Smooth muscle cell (in vitro differentiated cells): ENCODE results near the gene TNF. TPM values are rescaled to one million over a fixed set of nuclear protein-coding genes. Genes with fewer than 3 reads are reported as not detected.

ENCODE experiments used
- DNase-seq: peaks from one replicate; lab custom pipeline; 2025; ENCODE audit not compliant: unreplicated experiment; lab: John Stamatoyannopoulos, UW
- H2AFZ ChIP-seq: fragments of 200-600 bp; sonication (generic); 2 replicates; pipeline ENCODE4 v1.6.0; 2016; ENCODE audit warnings: antibody characterized with exemption, low read depth, mild to moderate bottlenecking
- H3F3A ChIP-seq: fragments of 200-600 bp; sonication (generic); 2 replicates; pipeline ENCODE4 v1.6.0; 2017; ENCODE audit warnings: antibody characterized with exemption, low read depth
- H3K27ac ChIP-seq: fragments of 200-600 bp; sonication (generic); 2 replicates; pipeline ENCODE4 v1.5.1; 2016; ENCODE audit warnings: low read depth, mild to moderate bottlenecking
- H3K27me3 ChIP-seq: fragments of 200-600 bp; sonication (generic); 2 replicates; pipeline ENCODE4 v1.6.1; 2016; ENCODE audit warnings: low read depth, mild to moderate bottlenecking
- H3K36me3 ChIP-seq: fragments of 200-600 bp; sonication (generic); 2 replicates; pipeline ENCODE4 v1.5.1; 2016; ENCODE audit warnings: low read depth
- H3K4me1 ChIP-seq: fragments of 200-600 bp; sonication (generic); 2 replicates; pipeline ENCODE4 v1.5.1; 2016; ENCODE audit warnings: low read depth
- H3K4me2 ChIP-seq: fragments of 200-600 bp; sonication (generic); 2 replicates; pipeline ENCODE4 v1.6.0; 2016; ENCODE audit warnings: mild to moderate bottlenecking
- H3K4me3 ChIP-seq: fragments of 200-600 bp; sonication (generic); 2 replicates; pipeline ENCODE4 v1.5.1; 2016; ENCODE audit warnings: mild to moderate bottlenecking
- H3K79me2 ChIP-seq: fragments of 200-600 bp; sonication (generic); 2 replicates; pipeline ENCODE4 v1.6.0; 2016; ENCODE audit warnings: low read depth, mild to moderate bottlenecking
- H3K9ac ChIP-seq: fragments of 200-600 bp; sonication (generic); 2 replicates; pipeline ENCODE4 v1.6.0; 2016; ENCODE audit warnings: low read depth
- H3K9me3 ChIP-seq: fragments of 200-600 bp; sonication (generic); replicated peaks from 2 replicates; pipeline ENCODE4 v1.5.1; 2016; ENCODE audit warnings: low read depth
- H4K20me1 ChIP-seq: fragments of 200-600 bp; sonication (generic); 2 replicates; pipeline ENCODE4 v1.6.0; 2016; ENCODE audit warnings: low read depth
- WGBS: methylation state at CpG from one replicate; pipeline ENCODE4 v1.1.7; 2016; ENCODE audit warnings: low lambda C conversion rate; 5-methylcytosine and 5-hydroxymethylcytosine counted together
- polyA plus RNA-seq: library from polyadenylated mRNA; unstranded; fragments of >200 nt; fragmentation: Nextera tagmentation; extraction: Ambion mirVana; gene quantifications from 2 replicates; pipeline ENCODE4 v1.2.1, GENCODE V29; 2016
- total RNA-seq: library from RNA; depleted of rRNA; stranded (reverse); fragments of >200 nt; gene quantifications from 2 replicates; pipeline ENCODE4 v1.2.3, GENCODE V29; 2014
- TF ChIP-seq, protein P1 (sequence below): fragments of 200-600 bp; sonication (generic); IDR thresholded peaks from 2 replicates; pipeline ENCODE4 v1.5.1; 2017; ENCODE audit warnings: borderline replicate concordance, mild to moderate bottlenecking, antibody characterized with exemption; ENCODE audit not compliant: insufficient read depth, poor library complexity, severe bottlenecking

Gene TNF
- total and polyA plus RNA-seq, 2 experiments from 2014 or later = 0.94 to 1.5 TPM

DNA sequence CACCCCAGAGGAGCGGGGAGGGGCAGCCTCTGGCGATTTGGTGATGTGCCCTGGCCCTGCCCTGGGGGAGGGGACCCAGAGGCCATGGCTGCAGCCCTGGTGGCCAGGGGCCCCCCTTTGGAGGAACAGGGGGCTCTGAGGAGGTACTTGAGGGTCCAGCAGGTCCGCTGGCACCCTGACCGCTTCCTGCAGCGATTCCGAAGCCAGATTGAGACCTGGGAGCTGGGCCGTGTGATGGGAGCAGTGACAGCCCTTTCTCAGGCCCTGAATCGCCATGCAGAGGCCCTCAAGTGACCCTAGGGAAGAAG, 17.1 kb upstream of the TNF start:
- Histone ChIP-seq H3K9ac (no peak overlapping the region), H3K27me3 (no peaks in the 10 kb centered on the region), H3K36me3 (no peaks in the 10 kb centered on the region), H2AFZ (no peak overlapping the region), H3K9me3 (no peaks in the 10 kb centered on the region), H3K4me3 (no peak overlapping the region), H3K79me2 (peaks cover 16% of the 10 kb centered on the region), H3F3A (peaks cover 16% of the 10 kb centered on the region), H3K4me2 (no peak overlapping the region), H3K4me1 (peaks cover 6% of the 10 kb centered on the region), H3K27ac (peak overlapping the region; percentile 89), H4K20me1 (no peaks in the 10 kb centered on the region)
- WGBS = 96% methylated on average over 8 of the region's 8 CpGs
- TF ChIP-seq, protein P1, sequence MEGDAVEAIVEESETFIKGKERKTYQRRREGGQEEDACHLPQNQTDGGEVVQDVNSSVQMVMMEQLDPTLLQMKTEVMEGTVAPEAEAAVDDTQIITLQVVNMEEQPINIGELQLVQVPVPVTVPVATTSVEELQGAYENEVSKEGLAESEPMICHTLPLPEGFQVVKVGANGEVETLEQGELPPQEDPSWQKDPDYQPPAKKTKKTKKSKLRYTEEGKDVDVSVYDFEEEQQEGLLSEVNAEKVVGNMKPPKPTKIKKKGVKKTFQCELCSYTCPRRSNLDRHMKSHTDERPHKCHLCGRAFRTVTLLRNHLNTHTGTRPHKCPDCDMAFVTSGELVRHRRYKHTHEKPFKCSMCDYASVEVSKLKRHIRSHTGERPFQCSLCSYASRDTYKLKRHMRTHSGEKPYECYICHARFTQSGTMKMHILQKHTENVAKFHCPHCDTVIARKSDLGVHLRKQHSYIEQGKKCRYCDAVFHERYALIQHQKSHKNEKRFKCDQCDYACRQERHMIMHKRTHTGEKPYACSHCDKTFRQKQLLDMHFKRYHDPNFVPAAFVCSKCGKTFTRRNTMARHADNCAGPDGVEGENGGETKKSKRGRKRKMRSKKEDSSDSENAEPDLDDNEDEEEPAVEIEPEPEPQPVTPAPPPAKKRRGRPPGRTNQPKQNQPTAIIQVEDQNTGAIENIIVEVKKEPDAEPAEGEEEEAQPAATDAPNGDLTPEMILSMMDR = no peak
- DNase-seq = no peak

DNA sequence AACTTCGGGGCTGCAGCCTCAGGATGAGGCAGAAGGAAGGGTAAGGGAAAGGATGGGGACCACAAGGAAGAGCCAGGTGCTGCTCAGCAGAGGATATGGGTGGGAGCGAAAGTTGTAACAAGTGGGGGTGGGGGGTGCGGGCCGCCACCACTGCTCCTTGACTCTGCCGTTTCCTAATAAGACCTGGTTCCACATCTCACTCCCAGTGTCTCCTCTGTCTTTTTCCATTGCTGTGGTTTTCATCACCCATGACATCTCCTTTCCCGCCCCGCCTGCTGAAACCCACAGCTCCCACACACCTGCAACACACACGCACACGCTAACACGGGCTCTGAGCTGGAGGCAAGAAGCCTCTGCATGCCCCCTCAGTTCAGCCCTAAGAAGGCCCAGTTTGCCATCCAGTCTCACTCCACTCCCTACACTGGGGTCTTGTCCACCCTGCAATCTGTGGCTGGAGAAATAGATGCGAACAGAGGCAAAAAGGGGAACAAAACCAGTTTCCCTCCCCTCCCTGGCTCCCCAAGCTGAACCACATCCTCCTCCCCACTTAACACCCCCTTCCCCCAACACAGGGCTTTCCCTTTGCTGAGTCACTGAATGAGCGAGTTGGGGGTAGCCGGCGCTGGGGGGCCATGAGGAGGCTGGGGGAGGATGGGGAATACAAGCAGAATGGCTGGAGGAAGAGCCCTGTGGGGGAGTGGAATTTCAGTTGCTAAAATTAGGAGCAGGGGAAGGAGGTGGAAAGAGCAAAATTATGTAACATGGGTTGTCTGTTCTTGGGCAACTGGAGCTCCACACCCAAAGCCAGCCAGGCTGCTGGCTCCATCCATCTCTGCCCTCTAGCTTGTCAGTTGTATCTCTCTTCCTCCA, 16.5 kb upstream of the TNF start:
- TF ChIP-seq, protein P1 = no peak
- peaks cover 10% of the 10 kb centered on the region for H3K79me2 ChIP-seq
- H3K4me3 ChIP-seq = no peak overlapping the region
- no peak for DNase-seq
- H3K4me1 ChIP-seq = peaks cover 6% of the 10 kb centered on the region
- no peaks in the 10 kb centered on the region for H4K20me1 ChIP-seq
- 70% methylated on average over 14 of the region's 14 CpGs for WGBS
- H3F3A ChIP-seq = peaks cover 20% of the 10 kb centered on the region
- H3K9me3 ChIP-seq = no peaks in the 10 kb centered on the region
- H3K4me2 ChIP-seq = peak overlapping the region; percentile 50
- H3K27ac ChIP-seq = peak overlapping the region; percentile 89
- no peak overlapping the region for H3K9ac ChIP-seq
- no peak overlapping the region for H2AFZ ChIP-seq
- no peaks in the 10 kb centered on the region for H3K27me3 ChIP-seq
- H3K36me3 ChIP-seq = no peaks in the 10 kb centered on the region

DNA sequence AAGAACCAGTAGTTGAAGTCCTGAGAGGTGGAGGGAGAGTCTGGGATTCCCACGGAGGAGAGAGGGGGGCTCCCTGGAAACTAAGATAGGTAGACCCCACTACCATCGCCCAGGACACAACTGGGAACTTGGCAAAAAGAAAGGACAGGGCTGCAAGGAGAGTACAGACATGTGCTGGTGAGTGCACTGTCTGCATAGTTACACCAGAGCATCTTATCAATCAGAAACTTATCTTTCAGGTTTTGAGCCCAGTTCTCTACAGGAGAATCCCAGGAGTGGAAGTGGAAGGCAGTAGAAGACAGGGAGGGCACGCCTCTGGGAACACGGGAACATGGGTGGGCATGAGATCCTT, 15.8 kb upstream of the TNF start:
- WGBS = 89% methylated on average over 4 of the region's 4 CpGs
- TF ChIP-seq, protein P1 = no peak
- H3K36me3 ChIP-seq = no peaks in the 10 kb centered on the region
- H3K27me3 ChIP-seq = no peaks in the 10 kb centered on the region
- peak overlapping the region; percentile 5 for H3K9ac ChIP-seq
- H3K79me2 ChIP-seq = peaks cover 4% of the 10 kb centered on the region
- H3F3A ChIP-seq = peaks cover 21% of the 10 kb centered on the region
- H3K27ac ChIP-seq = peak overlapping the region; percentile 89
- H3K4me2 ChIP-seq = peak overlapping the region; percentile 50
- no peaks in the 10 kb centered on the region for H4K20me1 ChIP-seq
- no peak for DNase-seq
- no peak overlapping the region for H3K4me3 ChIP-seq
- H2AFZ ChIP-seq = no peak overlapping the region
- no peaks in the 10 kb centered on the region for H3K9me3 ChIP-seq
- H3K4me1 ChIP-seq = peaks cover 6% of the 10 kb centered on the region
